K562 (cell line): Measurements from ENCODE around the gene GSTM5. TPM values are rescaled to one million over a fixed set of nuclear protein-coding genes. Genes with fewer than 3 reads are reported as not detected.

ENCODE experiments used
- ATF3 ChIP-seq, 2 experiments: fragments of 450-650 bp in 1 of 2; sonication (generic) in 1 of 2; formaldehyde crosslinking in 1 of 2; IDR thresholded peaks in 1 of 2; conservative IDR thresholded peaks in 1 of 2; 2 replicates each; pipeline versions ENCODE4 v1.6.1 to v1.8.1; 2016 to 2023; ENCODE audit warnings: mild to moderate bottlenecking in 2 of 2, moderate library complexity in 2 of 2, inconsistent platforms in 1 of 2, missing genetic modification reagents in 1 of 2
- BCOR ChIP-seq: fragments of 450-650 bp; IDR thresholded peaks from 2 replicates; pipeline ENCODE4 v1.6.1; 2016
- CC2D1A ChIP-seq: fragments of 450-650 bp; IDR thresholded peaks from 2 replicates; pipeline ENCODE4 v1.6.1; 2017; ENCODE audit warnings: mild to moderate bottlenecking
- DIDO1 ChIP-seq: fragments of 450-650 bp; IDR thresholded peaks from 2 replicates; pipeline ENCODE4 v1.6.1; 2016; ENCODE audit warnings: low read depth, missing biosample characterization, missing genetic modification characterization
- E2F6 ChIP-seq, 2 experiments: IDR thresholded peaks; 2 replicates each; pipeline ENCODE4 v1.6.1; 2011; ENCODE audit warnings: borderline replicate concordance in 1 of 2, control low read depth in 1 of 2, low read depth in 1 of 2, low read length in 1 of 2, mild to moderate bottlenecking in 1 of 2, mixed read lengths in 1 of 2, moderate library complexity in 1 of 2; ENCODE audit not compliant: insufficient read depth in 1 of 2, insufficient read length in 1 of 2, poor library complexity in 1 of 2, severe bottlenecking in 1 of 2; ENCODE audit errors: extremely low read depth in 1 of 2
- ELF1 ChIP-seq: fragments of 200-800 bp; sonication (Bioruptor generic); IDR thresholded peaks from 2 replicates; pipeline ENCODE4 v1.6.1; 2016; ENCODE audit warnings: missing genetic modification characterization, missing compliant biosample characterization
- ETV1 ChIP-seq: fragments of 450-650 bp; conservative IDR thresholded peaks from 2 replicates; pipeline ENCODE4 v1.6.1; 2016; ENCODE audit warnings: missing genetic modification characterization, control low read depth, low read depth, missing compliant biosample characterization
- FOS ChIP-seq: IDR thresholded peaks from 3 replicates; pipeline ENCODE4 v1.6.1; 2011; ENCODE audit not compliant: insufficient read length; ENCODE audit errors: extremely low read depth
- FOXA3 ChIP-seq, 2 experiments: fragments of 450-650 bp in 1 of 2; sonication (generic) in 1 of 2; formaldehyde crosslinking; IDR thresholded peaks in 1 of 2; conservative IDR thresholded peaks in 1 of 2; 2 replicates each; pipeline versions ENCODE4 v1.4.0 to v1.8.0; 2020 to 2022; ENCODE audit warnings: mild to moderate bottlenecking in 2 of 2, missing genetic modification reagents in 1 of 2
- FOXM1 ChIP-seq, 2 experiments: fragments of 450-650 bp in 1 of 2; sonication (generic) in 1 of 2; formaldehyde crosslinking in 1 of 2; IDR thresholded peaks; 2 replicates each; pipeline versions ENCODE4 v1.6.1 to v1.9.0; 2017 to 2022; ENCODE audit warnings: low read depth in 2 of 2, mild to moderate bottlenecking in 2 of 2, missing genetic modification reagents in 1 of 2, moderate library complexity in 1 of 2
- HLTF ChIP-seq: fragments of 450-650 bp; IDR thresholded peaks from 2 replicates; pipeline ENCODE4 v1.6.1; 2016
- JUN ChIP-seq, 2 experiments: sonication (generic) in 1 of 2; formaldehyde crosslinking in 1 of 2; IDR thresholded peaks; 2 replicates each; pipeline versions ENCODE4 v1.6.1 to v1.8.0; 2012 to 2022; ENCODE audit warnings: borderline replicate concordance in 2 of 2, mild to moderate bottlenecking in 2 of 2, improper control_type of control experiment in 1 of 2, low read depth in 1 of 2, low read length in 1 of 2, missing genetic modification reagents in 1 of 2
- MLX ChIP-seq, 2 experiments: fragments of 450-650 bp in 1 of 2; sonication (generic) in 1 of 2; formaldehyde crosslinking; conservative IDR thresholded peaks; 2 replicates each; pipeline versions ENCODE4 v1.4.0 to v1.8.1; 2020 to 2022; ENCODE audit warnings: mild to moderate bottlenecking in 1 of 2, missing genetic modification reagents in 1 of 2
- NCOA1 ChIP-seq: fragments of 450-650 bp; IDR thresholded peaks from 2 replicates; pipeline ENCODE4 v1.6.1; 2016; ENCODE audit warnings: low read depth
- RBM15 ChIP-seq: fragments of 200-400 bp; formaldehyde crosslinking; IDR thresholded peaks from 2 replicates; pipeline ENCODE4 v1.6.1; 2018; ENCODE audit warnings: mild to moderate bottlenecking, low read length, moderate library complexity; ENCODE audit not compliant: insufficient read depth
- SLC30A9 ChIP-seq: fragments of 250-450 bp; sonication (Bioruptor Pico); IDR thresholded peaks from 2 replicates; pipeline ENCODE4 v1.8.0; 2022; ENCODE audit warnings: mild to moderate bottlenecking, moderate library complexity
- TAL1 ChIP-seq: fragments of 450-650 bp; IDR thresholded peaks from 2 replicates; pipeline ENCODE4 v1.6.1; 2016; ENCODE audit warnings: mild to moderate bottlenecking
- TCF3 ChIP-seq: sonication (generic); formaldehyde crosslinking; IDR thresholded peaks from 2 replicates; pipeline ENCODE4 v1.4.0; 2020; ENCODE audit warnings: mild to moderate bottlenecking, missing genetic modification reagents
- ZFPM2 ChIP-seq: fragments of 250-450 bp; sonication (Bioruptor Pico); IDR thresholded peaks from 2 replicates; pipeline ENCODE4 v1.5.1; 2022; ENCODE audit warnings: mild to moderate bottlenecking
- ZNF263 ChIP-seq: sonication (generic); formaldehyde crosslinking; IDR thresholded peaks from 2 replicates; pipeline ENCODE4 v1.8.0; 2022; ENCODE audit warnings: mild to moderate bottlenecking, missing genetic modification reagents, borderline replicate concordance
- ZNF398 ChIP-seq: fragments of 250-450 bp; sonication (Bioruptor Pico); IDR thresholded peaks from 2 replicates; pipeline ENCODE4 v1.8.0; 2021; ENCODE audit warnings: moderate library complexity, mild to moderate bottlenecking, inconsistent platforms
- ZNF436 ChIP-seq: fragments of 250-450, 450-650 bp; sonication (Bioruptor Pico); formaldehyde crosslinking; IDR thresholded peaks from 2 replicates; pipeline ENCODE4 v1.7.0; 2020; ENCODE audit warnings: mild to moderate bottlenecking
- polyA plus RNA-seq, 8 experiments: library from polyadenylated mRNA; depleted of rRNA in 4 of 8; stranded (reverse) in 5 of 8; unstranded in 3 of 8; fragments of >200 nt; fragmentation: Nextera tagmentation in 2 of 8; fragmentation: Illumina TruSeq in 1 of 8; extraction: Ambion mirVana in 2 of 8; extraction: Trizol in 1 of 8; gene quantifications; 2 replicates each; pipeline versions ENCODE4 v1.2.1 to v1.2.3, GENCODE V29; 2011 to 2014; ENCODE audit warnings: inconsistent platforms in 1 of 8, missing spikeins in 1 of 8
- total RNA-seq, 7 experiments: library from RNA; depleted of rRNA in 6 of 7; stranded (reverse); fragments of >200 nt in 6 of 7; fragmentation: Illumina TruSeq in 2 of 7; extraction: Trizol in 2 of 7; gene quantifications; 2 replicates each; pipeline versions ENCODE4 v1.2.1 to v1.2.3, GENCODE V29; 2011 to 2021; ENCODE audit warnings: low replicate concordance in 1 of 7

GSTM5 gene
- total and polyA plus RNA-seq, 9 of the 15 experiments (the other 6 are each of a cell fraction or from before 2014, with no cell fraction given): not detected

DNA sequence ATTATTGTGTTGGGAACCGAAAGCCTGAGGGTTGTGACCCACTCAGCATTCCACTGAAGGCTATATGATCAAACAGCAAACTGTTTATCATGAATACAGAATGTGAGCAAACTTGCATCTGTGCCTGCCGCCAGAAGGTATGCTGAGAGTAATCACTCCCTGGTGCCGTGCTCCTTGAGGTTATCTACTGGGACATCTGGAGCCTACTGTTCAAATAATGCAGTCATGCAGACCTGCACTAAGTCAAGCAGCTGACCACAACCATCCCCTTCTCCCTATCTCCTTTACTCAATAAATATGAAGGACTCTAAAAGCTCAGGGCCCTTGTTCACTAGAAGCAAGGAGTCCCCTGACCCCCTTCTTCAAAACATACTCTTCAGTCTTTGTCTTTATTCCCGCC, 13.5 kb downstream of the GSTM5 start (continued):
- TF ChIP-seq SLC30A9 (CRISPR knock-in tag) (no peak), FOS (no peak), BCOR (0 out of 2 replicates have a peak, but pooled peaks have one; percentile 20), TAL1 (peak; percentile 95), ZNF263 (0 out of 2 replicates have a peak, but pooled peaks have one; percentile 14), E2F6 (IDR thresholded peaks at IDR 0.05; ENCODE audit: borderline replicate concordance in 1 of 2, extremely low read depth in 1 of 2, insufficient read depth in 1 of 2, insufficient read length in 1 of 2, low read depth in 1 of 2, low read length in 1 of 2, poor library complexity in 1 of 2, severe bottlenecking in 1 of 2) (no peak), JUN (IDR thresholded peaks at IDR 0.05; ENCODE audit: borderline replicate concordance, low read depth, low read length) (peak; percentile 52), JUN (CRISPR knock-in tag; IDR thresholded peaks at IDR 0.05; ENCODE audit: borderline replicate concordance) (no peak), MLX (CRISPR knock-in tag; conservative IDR thresholded peaks at IDR 0.05) (no peak), ZNF398 (CRISPR knock-in tag) (no peak), CC2D1A (peak; percentile 85; the same call in 1 of the 2 replicates), ELF1 (tag) (no peak), FOXA3 (CRISPR knock-in tag; conservative IDR thresholded peaks at IDR 0.05 in 1 of 2, IDR thresholded peaks at IDR 0.05 in 1 of 2) (peak; percentile 87 to 88; a peak in 3 of 4 replicates), FOXM1 (IDR thresholded peaks at IDR 0.05; ENCODE audit: low read depth) (peak; percentile 90), FOXM1 (CRISPR knock-in tag; IDR thresholded peaks at IDR 0.05; ENCODE audit: low read depth) (no peak), RBM15 (no peak), HLTF (0 out of 2 replicates have a peak, but pooled peaks have one; percentile 33), ATF3 (IDR thresholded peaks at IDR 0.05) (peak; percentile 57; the same call in 1 of the 2 replicates), ATF3 (CRISPR knock-in tag; conservative IDR thresholded peaks at IDR 0.05) (0 out of 2 replicates have a peak, but pooled peaks have one; percentile 36), TCF3 (CRISPR knock-in tag) (peak; percentile 96), ZNF436 (no peak), NCOA1 (peak; percentile 60), DIDO1 (no peak), ZFPM2 (CRISPR knock-in tag) (no peak), ETV1 (tag) (no peak)
